Measurements from ENCODE around the gene THUMPD2.

Gene THUMPD2

DNA sequence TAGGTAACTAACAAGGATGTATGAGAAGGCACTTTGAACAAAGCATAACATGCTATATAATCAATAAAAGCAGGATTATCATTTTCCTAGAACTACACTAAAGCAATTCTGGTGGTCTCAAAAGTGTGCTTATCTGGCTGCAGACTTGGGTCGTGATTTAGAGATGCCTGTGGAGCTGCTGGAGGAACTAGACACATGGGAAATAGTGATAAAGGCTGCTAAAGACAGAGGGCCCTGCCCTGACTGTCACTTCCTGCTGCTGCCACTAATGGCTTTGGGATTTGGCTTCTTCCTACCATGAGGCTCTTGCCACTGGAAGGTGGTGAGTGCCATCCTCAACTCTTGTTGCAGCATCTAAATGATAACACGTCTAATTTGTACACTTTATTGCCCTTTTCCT lies 90.9 kb downstream of the THUMPD2 start:
- Histone ChIP-seq H3K79me2 (ENCODE audit: control insufficient read depth, low read length) (no peaks in the 10 kb centered on the region), H3K4me1 (ENCODE audit: control insufficient read depth, low read length) (no peaks in the 10 kb centered on the region), H3K27ac (ENCODE audit: low read depth, low read length) (no peak overlapping the region), H3K4me2 (ENCODE audit: low read length) (no peak overlapping the region), H3K27me3 (ENCODE audit: control insufficient read depth, low read length) (no peaks in the 10 kb centered on the region), H3K9me3 (ENCODE audit: control insufficient read depth, insufficient read depth, low read length) (no peaks in the 10 kb centered on the region), H3K36me3 (ENCODE audit: control insufficient read depth, low read length) (no peaks in the 10 kb centered on the region), H3K9me2 (replicated peaks; ENCODE audit: control insufficient read depth, low read length) (no peaks in the 10 kb centered on the region), H3K4me3 (ENCODE audit: low read length) (no peak overlapping the region), H3F3A (ENCODE audit: control insufficient read depth, insufficient read depth) (no peaks in the 10 kb centered on the region), H4K20me1 (ENCODE audit: control insufficient read depth, insufficient read depth, low read depth, low read length) (no peaks in the 10 kb centered on the region)
- TF ChIP-seq, protein P1, sequence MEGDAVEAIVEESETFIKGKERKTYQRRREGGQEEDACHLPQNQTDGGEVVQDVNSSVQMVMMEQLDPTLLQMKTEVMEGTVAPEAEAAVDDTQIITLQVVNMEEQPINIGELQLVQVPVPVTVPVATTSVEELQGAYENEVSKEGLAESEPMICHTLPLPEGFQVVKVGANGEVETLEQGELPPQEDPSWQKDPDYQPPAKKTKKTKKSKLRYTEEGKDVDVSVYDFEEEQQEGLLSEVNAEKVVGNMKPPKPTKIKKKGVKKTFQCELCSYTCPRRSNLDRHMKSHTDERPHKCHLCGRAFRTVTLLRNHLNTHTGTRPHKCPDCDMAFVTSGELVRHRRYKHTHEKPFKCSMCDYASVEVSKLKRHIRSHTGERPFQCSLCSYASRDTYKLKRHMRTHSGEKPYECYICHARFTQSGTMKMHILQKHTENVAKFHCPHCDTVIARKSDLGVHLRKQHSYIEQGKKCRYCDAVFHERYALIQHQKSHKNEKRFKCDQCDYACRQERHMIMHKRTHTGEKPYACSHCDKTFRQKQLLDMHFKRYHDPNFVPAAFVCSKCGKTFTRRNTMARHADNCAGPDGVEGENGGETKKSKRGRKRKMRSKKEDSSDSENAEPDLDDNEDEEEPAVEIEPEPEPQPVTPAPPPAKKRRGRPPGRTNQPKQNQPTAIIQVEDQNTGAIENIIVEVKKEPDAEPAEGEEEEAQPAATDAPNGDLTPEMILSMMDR (IDR thresholded peaks at IDR 0.05; ENCODE audit: low read depth, low read length, poor library complexity, severe bottlenecking) = no peak
- TF ChIP-seq EZH2phosphoT487 (IDR thresholded peaks at IDR 0.05; ENCODE audit: borderline replicate concordance, low read length) = no peak

GRCh38 chr2:39686456-39686855 lies 92.6 kb downstream of the THUMPD2 start:
- Histone ChIP-seq H4K20me1 (ENCODE audit: control insufficient read depth, insufficient read depth, low read depth, low read length) (no peaks in the 10 kb centered on the region), H3K27me3 (ENCODE audit: control insufficient read depth, low read length) (no peaks in the 10 kb centered on the region), H3K9me2 (replicated peaks; ENCODE audit: control insufficient read depth, low read length) (no peaks in the 10 kb centered on the region), H3K36me3 (ENCODE audit: control insufficient read depth, low read length) (no peaks in the 10 kb centered on the region), H3K79me2 (ENCODE audit: control insufficient read depth, low read length) (no peaks in the 10 kb centered on the region), H3K9me3 (ENCODE audit: control insufficient read depth, insufficient read depth, low read length) (no peaks in the 10 kb centered on the region), H3K4me3 (ENCODE audit: low read length) (no peak overlapping the region), H3K4me1 (ENCODE audit: control insufficient read depth, low read length) (no peaks in the 10 kb centered on the region), H3F3A (ENCODE audit: control insufficient read depth, insufficient read depth) (no peaks in the 10 kb centered on the region), H3K27ac (ENCODE audit: low read depth, low read length) (no peak overlapping the region), H3K4me2 (ENCODE audit: low read length) (no peak overlapping the region)
- TF ChIP-seq EZH2phosphoT487 (IDR thresholded peaks at IDR 0.05; ENCODE audit: borderline replicate concordance, low read length) = no peak
- TF ChIP-seq, protein P1 (IDR thresholded peaks at IDR 0.05; ENCODE audit: low read depth, low read length, poor library complexity, severe bottlenecking) = no peak
